Panc1 (cell line): Measurements from ENCODE around the gene HOXA11.

Experiments used
- CTCF ChIP-seq: fragments of 450-650 bp; IDR thresholded peaks from 2 replicates; pipeline ENCODE4 v1.5.1; 2017; ENCODE audit warnings: mild to moderate bottlenecking
- POLR2AphosphoS5 ChIP-seq: IDR thresholded peaks from 2 replicates; pipeline ENCODE4 v1.6.1; 2012; ENCODE audit warnings: mild to moderate bottlenecking, low read depth, low read length, moderate library complexity
- TCF7L2 ChIP-seq: IDR thresholded peaks from 2 replicates; pipeline ENCODE4 v1.6.1; 2011; ENCODE audit warnings: mild to moderate bottlenecking, low read depth, low read length, inconsistent platforms
- TF ChIP-seq, protein P1 (sequence below), 2 experiments: IDR thresholded peaks; 2 replicates each; pipeline ENCODE4 v1.6.1; 2011 to 2012; ENCODE audit warnings: low read depth in 2 of 2, control low read depth in 1 of 2, low read length in 1 of 2, mild to moderate bottlenecking in 1 of 2, moderate library complexity in 1 of 2; ENCODE audit not compliant: insufficient read depth in 1 of 2

- no peak for TF ChIP-seq CTCF
- TF ChIP-seq POLR2AphosphoS5: no peak
- no peak for TF ChIP-seq TCF7L2
- TF ChIP-seq, protein P1, sequence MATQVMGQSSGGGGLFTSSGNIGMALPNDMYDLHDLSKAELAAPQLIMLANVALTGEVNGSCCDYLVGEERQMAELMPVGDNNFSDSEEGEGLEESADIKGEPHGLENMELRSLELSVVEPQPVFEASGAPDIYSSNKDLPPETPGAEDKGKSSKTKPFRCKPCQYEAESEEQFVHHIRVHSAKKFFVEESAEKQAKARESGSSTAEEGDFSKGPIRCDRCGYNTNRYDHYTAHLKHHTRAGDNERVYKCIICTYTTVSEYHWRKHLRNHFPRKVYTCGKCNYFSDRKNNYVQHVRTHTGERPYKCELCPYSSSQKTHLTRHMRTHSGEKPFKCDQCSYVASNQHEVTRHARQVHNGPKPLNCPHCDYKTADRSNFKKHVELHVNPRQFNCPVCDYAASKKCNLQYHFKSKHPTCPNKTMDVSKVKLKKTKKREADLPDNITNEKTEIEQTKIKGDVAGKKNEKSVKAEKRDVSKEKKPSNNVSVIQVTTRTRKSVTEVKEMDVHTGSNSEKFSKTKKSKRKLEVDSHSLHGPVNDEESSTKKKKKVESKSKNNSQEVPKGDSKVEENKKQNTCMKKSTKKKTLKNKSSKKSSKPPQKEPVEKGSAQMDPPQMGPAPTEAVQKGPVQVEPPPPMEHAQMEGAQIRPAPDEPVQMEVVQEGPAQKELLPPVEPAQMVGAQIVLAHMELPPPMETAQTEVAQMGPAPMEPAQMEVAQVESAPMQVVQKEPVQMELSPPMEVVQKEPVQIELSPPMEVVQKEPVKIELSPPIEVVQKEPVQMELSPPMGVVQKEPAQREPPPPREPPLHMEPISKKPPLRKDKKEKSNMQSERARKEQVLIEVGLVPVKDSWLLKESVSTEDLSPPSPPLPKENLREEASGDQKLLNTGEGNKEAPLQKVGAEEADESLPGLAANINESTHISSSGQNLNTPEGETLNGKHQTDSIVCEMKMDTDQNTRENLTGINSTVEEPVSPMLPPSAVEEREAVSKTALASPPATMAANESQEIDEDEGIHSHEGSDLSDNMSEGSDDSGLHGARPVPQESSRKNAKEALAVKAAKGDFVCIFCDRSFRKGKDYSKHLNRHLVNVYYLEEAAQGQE (IDR thresholded peaks at IDR 0.05; ENCODE audit: insufficient read depth in 1 of 2, low read depth in 2 of 2, low read length in 1 of 2): no peak
Observed at GRCh38 chr7:27198138-27198841, 13.3 kb upstream of the HOXA11 start.
